ENCODE results near the gene DDAH2.

- TF ChIP-seq, protein P1, sequence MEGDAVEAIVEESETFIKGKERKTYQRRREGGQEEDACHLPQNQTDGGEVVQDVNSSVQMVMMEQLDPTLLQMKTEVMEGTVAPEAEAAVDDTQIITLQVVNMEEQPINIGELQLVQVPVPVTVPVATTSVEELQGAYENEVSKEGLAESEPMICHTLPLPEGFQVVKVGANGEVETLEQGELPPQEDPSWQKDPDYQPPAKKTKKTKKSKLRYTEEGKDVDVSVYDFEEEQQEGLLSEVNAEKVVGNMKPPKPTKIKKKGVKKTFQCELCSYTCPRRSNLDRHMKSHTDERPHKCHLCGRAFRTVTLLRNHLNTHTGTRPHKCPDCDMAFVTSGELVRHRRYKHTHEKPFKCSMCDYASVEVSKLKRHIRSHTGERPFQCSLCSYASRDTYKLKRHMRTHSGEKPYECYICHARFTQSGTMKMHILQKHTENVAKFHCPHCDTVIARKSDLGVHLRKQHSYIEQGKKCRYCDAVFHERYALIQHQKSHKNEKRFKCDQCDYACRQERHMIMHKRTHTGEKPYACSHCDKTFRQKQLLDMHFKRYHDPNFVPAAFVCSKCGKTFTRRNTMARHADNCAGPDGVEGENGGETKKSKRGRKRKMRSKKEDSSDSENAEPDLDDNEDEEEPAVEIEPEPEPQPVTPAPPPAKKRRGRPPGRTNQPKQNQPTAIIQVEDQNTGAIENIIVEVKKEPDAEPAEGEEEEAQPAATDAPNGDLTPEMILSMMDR (tag by site-specific recombination; IDR thresholded peaks at IDR 0.05), result no peak
- no peak for TF ChIP-seq ZNF184 (tag by site-specific recombination; IDR thresholded peaks at IDR 0.05)
- TF ChIP-seq ZNF350 (tag by site-specific recombination; IDR thresholded peaks at IDR 0.05), result no peak
- no peak for TF ChIP-seq TSHZ1 (tag by site-specific recombination; IDR thresholded peaks at IDR 0.05; ENCODE audit: borderline replicate concordance)
Observed at GRCh38 chr6:31778193-31778592, 49.1 kb upstream of the DDAH2 start.

Measured in HEK293 (cell line).